Activated CD4-positive, alpha-beta T cell treated with anti-CD3 and anti-CD28 coated beads, Interleukin-10, Interleukin-2, amounts not matched to agents 100 ng/mL and 50 ng/mL, durations not matched to agents 16 hours and 8 hours (primary cell): ENCODE measurements around the gene PSME3.
"Not testable (repeated sequence)": the region's sequence is repeated elsewhere in the genome, so short reads cannot be mapped to it uniquely, and the experiment has no call there.

Experiments
- DNase-seq: peaks from one replicate; pipeline ENCODE4 v3.0.0-alpha.2; 2020

The PSME3 gene

GRCh38 chr17:42851371-42852240 lies 18.4 kb downstream of the PSME3 start:
- not testable (repeated sequence) for DNase-seq

GRCh38 chr17:42852351-42852750 lies 19.2 kb downstream of the PSME3 start:
- no peak for DNase-seq

- no peak for DNase-seq
These were observed 19.8 kb downstream of the PSME3 start for GRCh38 chr17:42853004-42853403.

GRCh38 chr17:42853597-42853967 lies 20.4 kb downstream of the PSME3 start:
- DNase-seq = no peak

- DNase-seq = no peak
These were observed 21.0 kb downstream of the PSME3 start for GRCh38 chr17:42853968-42854790.

GRCh38 chr17:42855048-42855596 lies 21.9 kb downstream of the PSME3 start:
- no peak for DNase-seq

- DNase-seq = not testable (repeated sequence)
These were observed 22.9 kb downstream of the PSME3 start for GRCh38 chr17:42856093-42856492.

GRCh38 chr17:42856516-42856915 lies 23.3 kb downstream of the PSME3 start:
- not testable (repeated sequence) for DNase-seq

GRCh38 chr17:42857389-42857788 lies 24.2 kb downstream of the PSME3 start:
- no peak for DNase-seq

- no peak for DNase-seq
These were observed 32.5 kb downstream of the PSME3 start for GRCh38 chr17:42865638-42866094.

GRCh38 chr17:42866216-42866615 lies 33.0 kb downstream of the PSME3 start:
- no peak for DNase-seq

GRCh38 chr17:42866631-42867575 lies 33.7 kb downstream of the PSME3 start:
- DNase-seq = no peak

GRCh38 chr17:42867694-42868261 lies 34.6 kb downstream of the PSME3 start:
- not testable (repeated sequence) for DNase-seq

GRCh38 chr17:42868338-42868737 lies 35.1 kb downstream of the PSME3 start:
- DNase-seq = no peak

- no peak for DNase-seq
These were observed 38.5 kb downstream of the PSME3 start for GRCh38 chr17:42871647-42872046.

- no peak for DNase-seq
These were observed 39.2 kb downstream of the PSME3 start for GRCh38 chr17:42872251-42872965.

- no peak for DNase-seq
These were observed 40.1 kb downstream of the PSME3 start for GRCh38 chr17:42873315-42873714.

GRCh38 chr17:42873932-42874695 lies 40.9 kb downstream of the PSME3 start:
- not testable (repeated sequence) for DNase-seq

GRCh38 chr17:42877037-42877436 lies 43.8 kb downstream of the PSME3 start:
- DNase-seq = no peak

- DNase-seq = no peak
These were observed 45.1 kb downstream of the PSME3 start for GRCh38 chr17:42878123-42878880.
